Endothelial cell of umbilical vein (primary cell): ENCODE measurements around the gene KRTAP4-6. TPM values are rescaled to one million over a fixed set of nuclear protein-coding genes. Genes with fewer than 3 reads are reported as not detected.

Experiments
- BruUV-seq: library from RNA; stranded (reverse); fragments of 400-500 nt; replicated peaks from 2 replicates; lab custom pipeline; 2021; lab: Mats Ljungman, UMichigan
- CTCF ChIA-PET: fragments of 300-600, 350-600 bp; sonication (Branson Sonifier 250); formaldehyde crosslinking; loops from one replicate; lab custom pipeline; 2021; ENCODE audit warnings: antibody characterized with exemption, inconsistent platforms; lab: Charles Lee
- POLR2A ChIA-PET: fragments of 300-600, 350-600 bp; sonication (Branson Sonifier 250); formaldehyde crosslinking; loops from one replicate; lab custom pipeline; 2021; ENCODE audit warnings: antibody characterized with exemption, inconsistent platforms; lab: Charles Lee
- DNase-seq: peaks from one replicate; pipeline ENCODE4 v3.0.0-alpha.2; 2011; ENCODE audit warnings: low read depth, low spot score
- FAIRE-seq: peaks from 2 replicates; lab custom pipeline; 2011; peaks lifted over from hg19 to GRCh38; lab: Jason Lieb, UNC
- H2AFZ ChIP-seq: 2 replicates; pipeline ENCODE4 v1.6.0; 2012; ENCODE audit warnings: low read depth, low read length, control low read depth, inconsistent platforms
- H3K27ac ChIP-seq: 2 replicates; pipeline ENCODE4 v1.5.1; 2011; ENCODE audit warnings: low read depth, mild to moderate bottlenecking, control low read depth, low read length, moderate library complexity; ENCODE audit not compliant: insufficient read depth
- H3K27me3 ChIP-seq, 2 experiments: 2 replicates each; pipeline versions ENCODE4 v1.6.0 to v1.6.1; 2011; ENCODE audit warnings: low read length in 2 of 2, mixed read lengths in 1 of 2; ENCODE audit not compliant: control insufficient read depth in 2 of 2, insufficient read depth in 2 of 2
- H3K36me3 ChIP-seq, 2 experiments: 2 replicates in 1 of 2; 3 replicates in 1 of 2; pipeline ENCODE4 v1.5.1; 2011; ENCODE audit warnings: low read length in 2 of 2, mild to moderate bottlenecking in 1 of 2, moderate library complexity in 1 of 2; ENCODE audit not compliant: control insufficient read depth in 2 of 2, insufficient read depth in 2 of 2; ENCODE audit errors: extremely low read depth in 1 of 2
- H3K4me1 ChIP-seq: 3 replicates; pipeline ENCODE4 v1.5.1; 2011; ENCODE audit warnings: mild to moderate bottlenecking, low read length; ENCODE audit not compliant: control insufficient read depth, insufficient read depth; ENCODE audit errors: extremely low read depth
- H3K4me2 ChIP-seq: 2 replicates; pipeline ENCODE4 v1.6.1; 2011; ENCODE audit warnings: low read length, control low read depth, mixed read lengths; ENCODE audit not compliant: insufficient read depth
- H3K4me3 ChIP-seq, 3 experiments: fragments of 200-600 bp in 1 of 3; sonication (generic), shearing (Covaris generic) in 1 of 3; replicated peaks in 1 of 3; 2 replicates each; pipeline ENCODE4 v1.5.1; 2011 to 2016; ENCODE audit warnings: control low read depth in 3 of 3, low read length in 3 of 3, mild to moderate bottlenecking in 2 of 3, inconsistent platforms in 1 of 3, low read depth in 1 of 3, moderate library complexity in 1 of 3; ENCODE audit not compliant: insufficient read depth in 1 of 3
- H3K79me2 ChIP-seq: 2 replicates; pipeline ENCODE4 v1.6.0; 2012; ENCODE audit warnings: low read length, inconsistent platforms; ENCODE audit not compliant: control insufficient read depth, insufficient read depth
- H3K9ac ChIP-seq: replicated peaks from 2 replicates; pipeline ENCODE3; 2011; ENCODE audit warnings: low read length, control low read depth; ENCODE audit not compliant: insufficient read depth; ENCODE audit errors: extremely low read depth
- H3K9me1 ChIP-seq: replicated peaks from 3 replicates; pipeline ENCODE4 v1.6.0; 2011; ENCODE audit warnings: mild to moderate bottlenecking, low read length; ENCODE audit not compliant: control insufficient read depth, insufficient read depth; ENCODE audit errors: extremely low read depth
- H3K9me3 ChIP-seq: replicated peaks from 2 replicates; pipeline ENCODE4 v1.5.1; 2012; ENCODE audit warnings: low read length, inconsistent platforms; ENCODE audit not compliant: control insufficient read depth, insufficient read depth
- H4K20me1 ChIP-seq: replicated peaks from 2 replicates; pipeline ENCODE3; 2011; ENCODE audit warnings: mild to moderate bottlenecking, low read length; ENCODE audit not compliant: control insufficient read depth, insufficient read depth; ENCODE audit errors: extremely low read depth
- EZH2 ChIP-seq: IDR thresholded peaks from 2 replicates; pipeline ENCODE4 v1.6.1; 2012; ENCODE audit warnings: borderline replicate concordance, low read depth, mild to moderate bottlenecking, moderate library complexity, low read length, inconsistent platforms; ENCODE audit not compliant: severe bottlenecking
- FOS ChIP-seq: IDR thresholded peaks from 2 replicates; pipeline ENCODE4 v1.6.1; 2011; ENCODE audit warnings: mild to moderate bottlenecking, low read length, moderate library complexity, borderline replicate concordance; ENCODE audit not compliant: insufficient read depth
- GATA2 ChIP-seq: IDR thresholded peaks from 2 replicates; pipeline ENCODE4 v1.7.0; 2011; ENCODE audit warnings: low read depth, mild to moderate bottlenecking, moderate library complexity, mixed read lengths, low read length; ENCODE audit not compliant: insufficient read length, insufficient read depth
- JUN ChIP-seq: IDR thresholded peaks from 2 replicates; pipeline ENCODE4 v1.6.1; 2011; ENCODE audit warnings: borderline replicate concordance, low read depth; ENCODE audit not compliant: insufficient read length, insufficient read depth
- MYC ChIP-seq: IDR thresholded peaks from one replicate; pipeline ENCODE4 v1.6.1; 2011; ENCODE audit warnings: mild to moderate bottlenecking, low read depth, low read length
- POLR2A ChIP-seq: IDR thresholded peaks from 2 replicates; pipeline ENCODE4 v1.6.1; 2012; ENCODE audit warnings: low read depth, mild to moderate bottlenecking, control low read depth, low read length
- POLR2AphosphoS5 ChIP-seq: IDR thresholded peaks from 2 replicates; pipeline ENCODE4 v1.6.1; 2012; ENCODE audit warnings: low read depth, mild to moderate bottlenecking, control low read depth, low read length, moderate library complexity; ENCODE audit not compliant: insufficient read depth
- dilution Hi-C: fragments of 300-500 bp; cut with MboI; formaldehyde crosslinking; loops from one replicate; pipeline ENCODE4 v1.15.0; 2019; ENCODE audit warnings: low sequenced_read_pairs; ENCODE audit not compliant: extremely low pct_ligation_motif_present
- intact Hi-C: fragments of 100-400 bp; cut with micrococcal nuclease; formaldehyde crosslinking; loops from one replicate; pipeline ENCODE4 v1.10.0; 2022
- polyA plus RNA-seq, 4 experiments: library from polyadenylated mRNA; depleted of rRNA in 3 of 4; stranded (reverse) in 3 of 4; unstranded in 1 of 4; fragments of >200 nt; gene quantifications; 2 replicates each; pipeline versions ENCODE4 v1.2.1 to v1.2.3, GENCODE V29; 2011 to 2012; ENCODE audit warnings: missing spikeins in 1 of 4
- total RNA-seq: library from RNA; stranded (reverse); gene quantifications from 2 replicates; pipeline ENCODE4 v1.2.3, GENCODE V29; 2021
- TF ChIP-seq, protein P1 (sequence below), 2 donors: IDR thresholded peaks; 1 replicate in 1 of 2; 2 replicates in 1 of 2; pipeline ENCODE4 v1.5.1; 2011; ENCODE audit warnings: low read length in 2 of 2, mild to moderate bottlenecking in 2 of 2, moderate library complexity in 2 of 2, control low read depth in 1 of 2, inconsistent platforms in 1 of 2, low read depth in 1 of 2; ENCODE audit not compliant: insufficient read depth in 1 of 2; ENCODE audit errors: extremely low read depth in 1 of 2
- TF ChIP-seq, protein P2 (sequence below): IDR thresholded peaks from 2 replicates; pipeline ENCODE4 v1.6.1; 2011; ENCODE audit not compliant: insufficient read depth, insufficient read length

KRTAP4-6 gene
- total and polyA plus RNA-seq, 2 donors (not counting 3 experiments of a cell fraction or from before 2014, with no cell fraction given) = not detected

DNA sequence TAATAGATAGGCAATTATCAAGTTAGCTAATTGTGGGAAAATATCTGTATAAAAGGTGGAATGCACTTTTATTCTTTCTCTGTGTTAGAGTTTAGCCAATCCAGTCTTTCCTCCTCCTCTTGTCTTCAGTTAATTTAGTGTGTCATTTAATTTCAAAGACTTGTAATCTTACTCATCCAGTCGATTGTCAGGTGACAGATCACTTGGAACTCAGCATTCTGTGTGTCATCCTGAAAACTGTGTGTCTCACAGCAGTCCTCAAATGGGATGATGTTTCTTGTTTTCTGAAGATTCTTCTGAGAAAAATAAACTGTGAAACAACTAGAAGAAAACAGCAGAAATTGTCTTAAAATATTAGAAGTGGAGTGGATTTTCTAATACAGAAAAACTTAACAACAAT is 44.7 kb upstream of the KRTAP4-6 start:
- intact Hi-C loops (no loop called here), dilution Hi-C loops (no loop called here)
- no peak overlapping the region for H3K9ac ChIP-seq
- H3K27ac ChIP-seq = no peak overlapping the region
- ChIA-PET CTCF (no interaction called here), POLR2A (no interaction called here)
- FAIRE-seq (no peak), DNase-seq (no peak)
- no peaks in the 10 kb centered on the region for H3K4me1 ChIP-seq
- no peaks in the 10 kb centered on the region for H3K79me2 ChIP-seq
- H3K4me3 ChIP-seq = no peak overlapping the region
- no peaks in the 10 kb centered on the region for H3K9me3 ChIP-seq
- no peak overlapping the region for H3K4me2 ChIP-seq
- H3K36me3 ChIP-seq = no peaks in the 10 kb centered on the region
- no peak overlapping the region for H2AFZ ChIP-seq
- H3K9me1 ChIP-seq = no peaks in the 10 kb centered on the region
- BruUV-seq = no TSS peak
- TF ChIP-seq FOS (no peak), JUN (no peak), POLR2A (no peak), POLR2AphosphoS5 (no peak), GATA2 (no peak), EZH2 (no peak), MYC (no peak)
- TF ChIP-seq, protein P1, sequence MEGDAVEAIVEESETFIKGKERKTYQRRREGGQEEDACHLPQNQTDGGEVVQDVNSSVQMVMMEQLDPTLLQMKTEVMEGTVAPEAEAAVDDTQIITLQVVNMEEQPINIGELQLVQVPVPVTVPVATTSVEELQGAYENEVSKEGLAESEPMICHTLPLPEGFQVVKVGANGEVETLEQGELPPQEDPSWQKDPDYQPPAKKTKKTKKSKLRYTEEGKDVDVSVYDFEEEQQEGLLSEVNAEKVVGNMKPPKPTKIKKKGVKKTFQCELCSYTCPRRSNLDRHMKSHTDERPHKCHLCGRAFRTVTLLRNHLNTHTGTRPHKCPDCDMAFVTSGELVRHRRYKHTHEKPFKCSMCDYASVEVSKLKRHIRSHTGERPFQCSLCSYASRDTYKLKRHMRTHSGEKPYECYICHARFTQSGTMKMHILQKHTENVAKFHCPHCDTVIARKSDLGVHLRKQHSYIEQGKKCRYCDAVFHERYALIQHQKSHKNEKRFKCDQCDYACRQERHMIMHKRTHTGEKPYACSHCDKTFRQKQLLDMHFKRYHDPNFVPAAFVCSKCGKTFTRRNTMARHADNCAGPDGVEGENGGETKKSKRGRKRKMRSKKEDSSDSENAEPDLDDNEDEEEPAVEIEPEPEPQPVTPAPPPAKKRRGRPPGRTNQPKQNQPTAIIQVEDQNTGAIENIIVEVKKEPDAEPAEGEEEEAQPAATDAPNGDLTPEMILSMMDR (IDR thresholded peaks at IDR 0.05; ENCODE audit: extremely low read depth in 1 of 2, insufficient read depth in 1 of 2, low read depth in 1 of 2, low read length in 2 of 2) = no peak
- TF ChIP-seq, protein P2, sequence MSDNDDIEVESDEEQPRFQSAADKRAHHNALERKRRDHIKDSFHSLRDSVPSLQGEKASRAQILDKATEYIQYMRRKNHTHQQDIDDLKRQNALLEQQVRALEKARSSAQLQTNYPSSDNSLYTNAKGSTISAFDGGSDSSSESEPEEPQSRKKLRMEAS = no peak
- no peaks in the 10 kb centered on the region for H3K27me3 ChIP-seq
- no peaks in the 10 kb centered on the region for H4K20me1 ChIP-seq
